SK-N-SH treated with all-trans-retinoic acid at 6 μM for 48 hours (cell line): ENCODE data around the gene SLC41A3.

Experiments
- CSDC2 ChIP-seq: fragments of 250-450 bp; sonication (Bioruptor Pico); IDR thresholded peaks from 2 replicates; pipeline ENCODE4 v1.5.0; 2020; ENCODE audit warnings: mild to moderate bottlenecking, moderate library complexity
- ESRRG ChIP-seq: fragments of 250-450 bp; sonication (Bioruptor Pico); IDR thresholded peaks from 2 replicates; pipeline ENCODE4 v1.6.1; 2021; ENCODE audit warnings: mild to moderate bottlenecking
- ZFP30 ChIP-seq: fragments of 450-650 bp; formaldehyde crosslinking; IDR thresholded peaks from 2 replicates; pipeline ENCODE4 v1.5.0; 2022; ENCODE audit warnings: mild to moderate bottlenecking, moderate library complexity
- TF ChIP-seq, protein P1 (sequence below): fragments of 250-450 bp; sonication (Bioruptor Pico); IDR thresholded peaks from 2 replicates; pipeline ENCODE4 v1.5.0; 2020; ENCODE audit warnings: mild to moderate bottlenecking, moderate library complexity

DNA sequence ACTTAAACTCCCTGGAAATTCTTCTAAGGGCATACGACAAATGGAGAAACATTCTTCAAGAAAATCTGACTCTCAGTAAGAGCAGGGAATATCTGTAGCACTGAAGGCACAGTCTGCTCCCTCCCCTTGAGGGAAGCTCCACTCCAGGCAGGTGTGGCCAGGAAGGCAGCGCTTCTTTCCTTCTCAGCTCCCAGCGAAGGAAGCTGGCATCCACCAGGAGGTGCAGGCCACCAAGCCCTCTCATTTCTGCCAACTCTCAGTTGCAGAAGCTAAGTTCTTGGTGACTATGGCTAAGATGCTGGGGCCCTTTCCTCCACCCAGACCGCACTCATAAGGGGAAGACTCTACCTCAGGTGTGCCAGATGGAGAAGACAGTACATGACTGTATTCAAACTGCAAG, 37.7 kb upstream of the SLC41A3 start:
- TF ChIP-seq ESRRG (CRISPR knock-in tag): no peak
- no peak for TF ChIP-seq ZFP30
- TF ChIP-seq CSDC2 (CRISPR knock-in tag): no peak
- TF ChIP-seq, protein P1, sequence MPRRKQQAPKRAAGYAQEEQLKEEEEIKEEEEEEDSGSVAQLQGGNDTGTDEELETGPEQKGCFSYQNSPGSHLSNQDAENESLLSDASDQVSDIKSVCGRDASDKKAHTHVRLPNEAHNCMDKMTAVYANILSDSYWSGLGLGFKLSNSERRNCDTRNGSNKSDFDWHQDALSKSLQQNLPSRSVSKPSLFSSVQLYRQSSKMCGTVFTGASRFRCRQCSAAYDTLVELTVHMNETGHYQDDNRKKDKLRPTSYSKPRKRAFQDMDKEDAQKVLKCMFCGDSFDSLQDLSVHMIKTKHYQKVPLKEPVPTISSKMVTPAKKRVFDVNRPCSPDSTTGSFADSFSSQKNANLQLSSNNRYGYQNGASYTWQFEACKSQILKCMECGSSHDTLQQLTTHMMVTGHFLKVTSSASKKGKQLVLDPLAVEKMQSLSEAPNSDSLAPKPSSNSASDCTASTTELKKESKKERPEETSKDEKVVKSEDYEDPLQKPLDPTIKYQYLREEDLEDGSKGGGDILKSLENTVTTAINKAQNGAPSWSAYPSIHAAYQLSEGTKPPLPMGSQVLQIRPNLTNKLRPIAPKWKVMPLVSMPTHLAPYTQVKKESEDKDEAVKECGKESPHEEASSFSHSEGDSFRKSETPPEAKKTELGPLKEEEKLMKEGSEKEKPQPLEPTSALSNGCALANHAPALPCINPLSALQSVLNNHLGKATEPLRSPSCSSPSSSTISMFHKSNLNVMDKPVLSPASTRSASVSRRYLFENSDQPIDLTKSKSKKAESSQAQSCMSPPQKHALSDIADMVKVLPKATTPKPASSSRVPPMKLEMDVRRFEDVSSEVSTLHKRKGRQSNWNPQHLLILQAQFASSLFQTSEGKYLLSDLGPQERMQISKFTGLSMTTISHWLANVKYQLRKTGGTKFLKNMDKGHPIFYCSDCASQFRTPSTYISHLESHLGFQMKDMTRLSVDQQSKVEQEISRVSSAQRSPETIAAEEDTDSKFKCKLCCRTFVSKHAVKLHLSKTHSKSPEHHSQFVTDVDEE: no peak
